Measurements from ENCODE around the gene ZNF552.
"Not testable (repeated sequence)": the region's sequence is repeated elsewhere in the genome, so short reads cannot be mapped to it uniquely, and the experiment has no call there.

The ZNF552 gene

DNA sequence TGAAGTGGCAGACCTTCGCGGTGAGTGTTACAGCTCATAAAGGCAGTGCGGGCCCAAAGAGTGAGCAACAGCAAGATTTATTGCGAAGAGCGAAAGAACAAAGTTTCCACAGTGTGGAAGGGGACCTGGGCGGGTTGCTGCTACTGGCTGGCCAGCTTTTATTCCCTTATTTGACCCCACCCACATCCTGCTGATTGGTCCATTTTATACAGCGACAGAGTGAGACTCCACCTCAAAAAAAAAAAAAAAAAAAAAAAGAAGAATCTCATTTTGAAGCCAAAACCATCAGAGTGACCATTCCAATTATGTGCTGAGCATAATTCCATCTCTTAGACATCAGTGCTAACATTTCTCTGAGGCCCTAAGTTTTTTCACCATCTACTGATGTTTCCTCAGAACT is 1.9 kb upstream of the ZNF552 start:
- no peak for DNase-seq (ENCODE audit: insufficient read length, low spot score)
- TF ChIP-seq POLR2AphosphoS5 (IDR thresholded peaks at IDR 0.05; ENCODE audit: low read depth, low read length) (no peak), POU2F2 (IDR thresholded peaks at IDR 0.05; ENCODE audit: low read depth, low read length) (no peak), SPI1 (IDR thresholded peaks at IDR 0.05; ENCODE audit: low read depth, low read length) (no peak), TAF1 (IDR thresholded peaks at IDR 0.05; ENCODE audit: low read depth, low read length) (no peak), PAX5 (IDR thresholded peaks at IDR 0.05; ENCODE audit: insufficient read depth, low read length, severe bottlenecking) (no peak), POLR2A (IDR thresholded peaks at IDR 0.05; ENCODE audit: low read depth, low read length) (no peak)
- FAIRE-seq: no peak

DNA sequence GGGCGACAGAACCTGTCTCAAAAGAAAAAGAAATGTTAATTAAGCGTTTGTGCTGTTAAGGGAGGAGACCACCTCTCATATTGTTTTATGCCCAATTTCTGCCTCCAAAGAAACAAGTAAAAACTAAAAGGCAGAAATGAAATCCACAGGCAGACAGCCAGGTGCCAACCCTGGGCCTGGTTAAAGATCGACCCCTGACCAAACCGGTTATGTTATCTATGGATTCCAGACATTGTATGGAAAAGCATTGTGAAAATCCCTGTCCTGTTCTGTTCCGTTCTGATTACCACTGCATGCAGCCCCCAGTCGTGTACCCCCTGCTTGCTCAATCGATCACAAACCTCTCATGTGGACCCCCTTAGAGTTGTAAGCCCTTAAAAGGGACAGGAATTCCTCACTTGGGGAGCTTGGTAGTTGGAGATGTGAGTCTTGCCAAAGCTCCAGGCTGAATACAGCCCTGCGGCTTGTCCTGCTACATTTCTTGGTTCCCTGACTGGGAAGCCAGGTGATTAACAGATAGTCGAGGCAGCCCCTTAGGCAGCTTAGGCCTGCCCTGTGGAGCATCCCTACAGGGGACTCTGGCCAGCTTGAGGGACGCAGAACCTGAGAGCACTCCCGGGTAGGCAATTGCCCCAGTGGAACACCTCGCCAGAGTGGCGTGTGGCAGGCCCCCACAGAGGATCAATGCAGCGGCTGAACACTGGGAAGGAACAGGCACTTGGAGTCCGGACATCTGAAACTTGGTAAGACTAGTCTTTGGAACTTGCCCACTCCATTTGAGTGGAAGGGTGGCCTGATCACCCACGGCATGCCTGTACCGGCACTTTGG is 748 bp upstream of the ZNF552 start:
- FAIRE-seq (no peak), DNase-seq (ENCODE audit: insufficient read length, low spot score) (no peak)
- TF ChIP-seq TAF1 (IDR thresholded peaks at IDR 0.05; ENCODE audit: low read depth, low read length) (no peak), POLR2AphosphoS5 (IDR thresholded peaks at IDR 0.05; ENCODE audit: low read depth, low read length) (no peak), PAX5 (IDR thresholded peaks at IDR 0.05; ENCODE audit: insufficient read depth, low read length, severe bottlenecking) (no peak), POU2F2 (IDR thresholded peaks at IDR 0.05; ENCODE audit: low read depth, low read length) (no peak), POLR2A (IDR thresholded peaks at IDR 0.05; ENCODE audit: low read depth, low read length) (no peak), SPI1 (IDR thresholded peaks at IDR 0.05; ENCODE audit: low read depth, low read length) (no peak)

DNA sequence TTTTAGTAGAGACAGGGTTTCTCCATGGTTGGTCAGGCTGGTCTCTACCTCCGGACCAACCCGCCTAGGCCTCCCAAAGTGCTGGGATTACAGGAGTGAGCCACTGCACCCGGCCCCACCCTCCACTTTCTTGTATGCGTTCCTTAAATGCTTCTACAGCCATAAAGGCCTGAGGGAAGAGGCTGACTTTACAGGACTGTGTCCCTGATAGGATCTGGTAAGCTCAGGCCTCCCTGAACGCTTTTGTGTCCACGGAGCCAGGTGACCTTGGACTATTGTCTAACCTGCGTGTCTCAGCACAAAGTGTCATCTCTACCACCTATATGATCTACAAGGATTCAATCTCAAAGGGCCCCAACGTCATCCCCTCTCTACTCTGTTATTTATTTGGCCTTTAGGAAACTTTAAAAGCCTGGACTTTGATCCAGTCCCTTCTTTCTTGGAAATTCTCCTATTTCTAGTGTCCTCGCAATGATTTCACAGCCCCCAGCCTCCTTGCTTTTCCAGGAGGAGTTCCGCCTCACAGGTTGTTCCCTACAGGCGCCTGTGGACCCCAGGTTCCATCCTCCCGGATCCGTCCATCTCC is 701 bp downstream of the ZNF552 start:
- TF ChIP-seq PAX5 (IDR thresholded peaks at IDR 0.05; ENCODE audit: insufficient read depth, low read length, severe bottlenecking): no peak
- TF ChIP-seq POU2F2 (IDR thresholded peaks at IDR 0.05; ENCODE audit: low read depth, low read length): no peak
- no peak for TF ChIP-seq TAF1 (IDR thresholded peaks at IDR 0.05; ENCODE audit: low read depth, low read length)
- no peak; the same call in 1 of the 2 replicates for TF ChIP-seq POLR2AphosphoS5 (IDR thresholded peaks at IDR 0.05; ENCODE audit: low read depth, low read length)
- TF ChIP-seq POLR2A (IDR thresholded peaks at IDR 0.05; ENCODE audit: low read depth, low read length): no peak
- no peak for TF ChIP-seq SPI1 (IDR thresholded peaks at IDR 0.05; ENCODE audit: low read depth, low read length)
- no peak for DNase-seq (ENCODE audit: insufficient read length, low spot score)
- FAIRE-seq: no peak

- peak; percentile 28 for FAIRE-seq
- DNase-seq (ENCODE audit: insufficient read length, low spot score): not testable (repeated sequence)
Measured at GRCh38 chr19:57812975-57813820, 1.5 kb downstream of the ZNF552 start.

DNA sequence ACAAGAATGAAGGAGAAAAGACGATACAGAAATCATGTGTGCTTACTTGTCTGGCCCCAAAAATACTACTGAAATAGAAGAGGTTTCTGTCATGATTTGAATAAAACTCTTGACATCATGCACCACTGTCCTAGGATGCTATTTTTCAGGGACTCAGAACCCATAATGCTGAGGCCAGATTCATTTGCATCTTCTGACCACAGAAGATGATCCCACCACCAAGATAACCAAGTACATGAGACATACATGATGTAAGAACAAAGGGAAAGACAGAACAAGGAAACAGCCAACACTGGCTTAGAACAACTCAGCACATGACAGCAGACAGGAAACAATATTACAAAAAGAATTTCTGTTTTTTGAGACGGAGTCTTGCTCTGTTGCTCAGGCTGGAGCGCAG is 2.5 kb downstream of the ZNF552 start:
- no peak for TF ChIP-seq POLR2A (IDR thresholded peaks at IDR 0.05; ENCODE audit: low read depth, low read length)
- peak; percentile 88 for TF ChIP-seq POU2F2 (IDR thresholded peaks at IDR 0.05; ENCODE audit: low read depth, low read length)
- FAIRE-seq (peak; percentile 41), DNase-seq (ENCODE audit: insufficient read length, low spot score) (no peak)

DNA sequence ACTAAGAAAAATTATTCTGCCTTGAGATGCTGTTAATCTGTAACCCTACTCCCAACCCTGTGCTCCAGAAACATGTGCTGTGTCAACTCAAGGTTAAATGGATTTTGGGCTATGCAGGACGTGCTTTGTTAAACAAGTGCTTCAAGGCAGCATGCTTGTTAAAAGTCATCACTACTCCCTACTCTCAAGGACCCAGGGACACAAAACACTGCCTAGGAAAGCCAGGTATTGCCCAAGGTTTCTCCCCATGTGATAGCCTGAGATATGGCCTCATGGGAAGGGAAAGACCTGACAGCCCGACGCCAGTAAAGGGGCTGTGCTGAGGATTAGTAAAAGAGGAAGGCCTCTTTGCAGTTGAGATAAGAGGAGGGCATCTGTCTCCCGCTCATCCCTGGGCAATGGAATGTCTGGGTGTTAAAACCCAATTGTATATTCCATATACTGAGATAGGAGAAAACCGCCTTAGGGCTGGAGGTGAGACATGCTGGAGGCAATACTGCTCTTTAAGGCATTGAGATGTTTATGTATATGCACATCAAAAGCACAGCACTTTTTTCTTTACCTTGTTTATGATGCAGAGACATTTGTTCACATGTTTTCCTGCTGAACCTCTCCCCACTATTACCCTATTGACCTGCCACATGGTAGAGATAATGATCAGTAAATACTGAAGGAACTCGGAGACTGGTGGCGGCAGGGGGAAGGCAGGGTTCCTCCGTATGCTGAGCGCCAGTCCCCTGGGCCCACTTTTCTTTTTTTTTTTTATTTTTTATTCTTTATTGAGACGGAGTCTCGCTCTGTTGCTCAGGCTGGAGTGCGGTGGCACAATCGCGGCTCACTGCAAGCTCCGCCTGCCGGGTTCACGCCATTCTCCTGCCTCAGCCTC is 4.1 kb downstream of the ZNF552 start:
- not testable (repeated sequence) for DNase-seq (ENCODE audit: insufficient read length, low spot score); FAIRE-seq

GRCh38 chr19:57807541-57807940 is 7.2 kb downstream of the ZNF552 start:
- DNase-seq (ENCODE audit: insufficient read length, low spot score): no peak
- TF ChIP-seq SPI1 (IDR thresholded peaks at IDR 0.05; ENCODE audit: low read depth, low read length): no peak
- no peak for TF ChIP-seq TAF1 (IDR thresholded peaks at IDR 0.05; ENCODE audit: low read depth, low read length)
- TF ChIP-seq PAX5 (IDR thresholded peaks at IDR 0.05; ENCODE audit: insufficient read depth, low read length, severe bottlenecking): no peak
- TF ChIP-seq POLR2AphosphoS5 (IDR thresholded peaks at IDR 0.05; ENCODE audit: low read depth, low read length): no peak
- TF ChIP-seq POU2F2 (IDR thresholded peaks at IDR 0.05; ENCODE audit: low read depth, low read length): no peak
- TF ChIP-seq POLR2A (IDR thresholded peaks at IDR 0.05; ENCODE audit: low read depth, low read length): no peak
- no peak for FAIRE-seq

GRCh38 chr19:57803594-57804325 is 11.0 kb downstream of the ZNF552 start:
- TF ChIP-seq SPI1 (IDR thresholded peaks at IDR 0.05; ENCODE audit: low read depth, low read length) (no peak), PAX5 (IDR thresholded peaks at IDR 0.05; ENCODE audit: insufficient read depth, low read length, severe bottlenecking) (no peak), POLR2A (IDR thresholded peaks at IDR 0.05; ENCODE audit: low read depth, low read length) (no peak), POU2F2 (IDR thresholded peaks at IDR 0.05; ENCODE audit: low read depth, low read length) (no peak), POLR2AphosphoS5 (IDR thresholded peaks at IDR 0.05; ENCODE audit: low read depth, low read length) (no peak), TAF1 (IDR thresholded peaks at IDR 0.05; ENCODE audit: low read depth, low read length) (no peak)
- DNase-seq (ENCODE audit: insufficient read length, low spot score): no peak
- FAIRE-seq: no peak

- DNase-seq (ENCODE audit: insufficient read length, low spot score) (no peak), FAIRE-seq (no peak)
- TF ChIP-seq POLR2AphosphoS5 (IDR thresholded peaks at IDR 0.05; ENCODE audit: low read depth, low read length): no peak
- no peak for TF ChIP-seq PAX5 (IDR thresholded peaks at IDR 0.05; ENCODE audit: insufficient read depth, low read length, severe bottlenecking)
- TF ChIP-seq SPI1 (IDR thresholded peaks at IDR 0.05; ENCODE audit: low read depth, low read length): no peak
- no peak for TF ChIP-seq POLR2A (IDR thresholded peaks at IDR 0.05; ENCODE audit: low read depth, low read length)
- no peak for TF ChIP-seq TAF1 (IDR thresholded peaks at IDR 0.05; ENCODE audit: low read depth, low read length)
- no peak for TF ChIP-seq POU2F2 (IDR thresholded peaks at IDR 0.05; ENCODE audit: low read depth, low read length)
Measured at GRCh38 chr19:57803265-57803593, 11.5 kb downstream of the ZNF552 start.
